ENCODE results near the gene VAV1. TPM values are rescaled to one million over a fixed set of nuclear protein-coding genes. Genes with fewer than 3 reads are reported as not detected.
A peak's percentile ranks its signal among the peaks of the same experiment; 100 is the strongest.

Gene VAV1
- total and polyA plus RNA-seq, 9 of the 15 experiments (the other 6 are each of a cell fraction or from before 2014, with no cell fraction given) = 0.46 to 20.1 (median 11.1) TPM

- no peak for TF ChIP-seq BRCA1 (IDR thresholded peaks at IDR 0.05)
- TF ChIP-seq BRCA1 (CRISPR knock-in tag; IDR thresholded peaks at IDR 0.05) = no peak
- no peak for TF ChIP-seq IRF9 (tag; IDR thresholded peaks at IDR 0.05)
- TF ChIP-seq NRF1 (conservative IDR thresholded peaks at IDR 0.05 in 1 of 2, IDR thresholded peaks at IDR 0.05 in 1 of 2) = peak; percentile 72 to 77
- TF ChIP-seq CTCFL (IDR thresholded peaks at IDR 0.05; ENCODE audit: borderline replicate concordance, insufficient read depth, low read depth, low read length, poor library complexity, severe bottlenecking) = no peak
- TF ChIP-seq ZNF780A (CRISPR knock-in tag; IDR thresholded peaks at IDR 0.05) = no peak
- no peak for TF ChIP-seq TCF7L2 (IDR thresholded peaks at IDR 0.05; ENCODE audit: low read depth, low read length)
- TF ChIP-seq MCM5 (IDR thresholded peaks at IDR 0.05; ENCODE audit: low read depth) = no peak
- TF ChIP-seq BCOR (IDR thresholded peaks at IDR 0.05) = peak; percentile 83
- TF ChIP-seq NFIC (IDR thresholded peaks at IDR 0.05) = no peak
- TF ChIP-seq NFE2 (IDR thresholded peaks at IDR 0.05; ENCODE audit: low read depth) = peak; percentile 66
- TF ChIP-seq ETS1 (conservative IDR thresholded peaks at IDR 0.05; ENCODE audit: control insufficient read depth, low read depth, low read length) = no peak
- TF ChIP-seq ZBTB33 (CRISPR knock-in tag; IDR thresholded peaks at IDR 0.05) = no peak
- no peak for TF ChIP-seq ZNF436 (CRISPR knock-in tag; IDR thresholded peaks at IDR 0.05)
- TF ChIP-seq DEAF1 (CRISPR knock-in tag; IDR thresholded peaks at IDR 0.05) = no peak
- TF ChIP-seq IRF1 (CRISPR knock-in tag; IDR thresholded peaks at IDR 0.05; ENCODE audit: borderline replicate concordance) = no peak
- TF ChIP-seq ATF2 (CRISPR knock-in tag; IDR thresholded peaks at IDR 0.05) = no peak
- no peak for TF ChIP-seq GTF2E2 (tag; IDR thresholded peaks at IDR 0.05)
These were observed 6.0 kb upstream of the VAV1 start (continued) for GRCh38 chr19:6766357-6767080.

Measured in K562 (cell line).